ENCODE results near the gene ITGAL.

GRCh38 chr16:30554557-30555314 is 82.2 kb downstream of the ITGAL start:
- no peak for TF ChIP-seq CTCF (conservative IDR thresholded peaks at IDR 0.05; ENCODE audit: low read depth, low read length)
- no peak for TF ChIP-seq EZH2 (IDR thresholded peaks at IDR 0.05; ENCODE audit: borderline replicate concordance, low read depth, low read length, poor library complexity, severe bottlenecking)

All from A673 (cell line).